ENCODE data around the gene LMCD1. TPM values are rescaled to one million over a fixed set of nuclear protein-coding genes. Genes with fewer than 3 reads are reported as not detected.
"Not testable (repeated sequence)": the region's sequence is repeated elsewhere in the genome, so short reads cannot be mapped to it uniquely, and the experiment has no call there.

LMCD1 gene
- total RNA-seq, 1 donor from 2014 or later = 57.6 TPM

DNA sequence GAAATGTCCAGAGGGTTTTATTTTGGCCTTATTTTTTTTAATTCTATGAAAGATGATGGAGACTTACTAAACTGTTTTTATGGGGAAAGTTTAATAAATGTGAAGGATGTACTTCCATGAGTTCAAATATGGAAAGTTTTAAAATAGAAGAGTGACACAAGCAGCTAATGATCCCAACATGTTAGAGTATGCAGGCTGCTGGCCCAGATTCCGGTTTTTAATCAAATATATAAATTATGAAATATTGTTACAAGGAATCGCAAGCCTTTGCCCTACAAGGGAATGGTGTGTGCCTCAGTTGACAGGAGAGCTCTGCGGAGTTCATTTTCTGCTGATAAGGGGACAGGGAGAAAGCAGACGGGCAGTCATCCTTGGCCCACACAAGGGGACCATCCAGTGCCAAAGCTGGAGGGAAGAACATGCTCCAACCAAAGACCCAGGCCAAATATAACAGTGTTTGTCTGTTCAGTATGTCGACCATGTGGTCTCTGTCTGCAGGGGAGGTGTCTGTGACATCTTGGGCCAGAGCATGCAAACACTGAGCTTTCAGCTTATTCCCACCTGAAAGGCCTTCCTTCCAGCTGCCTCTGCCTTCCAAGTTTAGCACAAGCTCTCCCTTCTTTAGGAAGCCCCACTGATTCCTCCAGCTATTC, 73.2 kb downstream of the LMCD1 start:
- peak; percentile 63 for DNase-seq (ENCODE audit: low spot score)
- intact Hi-C loops (cut with DNase I) = loop anchor here (5.0 kb wide), 1 partner anchor 72 kb away; the partner anchor contains the start of gene LMCD1

DNA sequence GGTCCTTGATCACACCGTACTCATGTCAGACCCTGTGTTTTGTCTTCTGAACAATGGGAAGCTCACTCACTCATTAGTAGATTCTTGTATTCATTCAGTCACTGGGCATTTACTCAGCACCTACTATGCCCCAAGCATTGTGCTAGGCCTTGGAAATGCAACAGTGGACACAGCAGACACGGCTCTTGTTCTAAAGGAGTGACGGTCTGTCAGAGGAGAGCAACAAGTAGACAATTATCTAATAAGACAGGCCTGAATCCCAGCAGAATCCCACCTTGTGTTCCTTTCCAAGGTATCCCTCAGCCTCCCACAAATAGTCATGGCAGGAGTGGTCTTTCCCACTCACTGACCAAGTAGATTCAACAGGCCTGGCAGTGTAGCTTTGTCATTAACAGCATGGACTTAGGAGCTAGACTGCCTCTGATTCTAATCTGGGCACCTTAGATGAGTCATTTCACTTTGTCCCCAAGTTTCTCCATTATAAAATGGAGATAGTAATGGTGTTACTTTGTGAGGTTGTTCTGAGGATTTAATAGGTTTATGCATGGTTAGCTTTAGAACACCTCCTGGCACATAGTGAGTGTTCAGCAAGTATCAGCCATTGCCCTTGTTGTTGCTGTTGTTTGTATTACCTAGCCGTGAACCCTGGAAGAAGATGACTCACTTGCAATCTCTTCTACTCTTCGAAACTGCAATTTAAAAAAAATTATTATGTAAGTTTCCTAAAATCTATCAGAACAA, 73.9 kb downstream of the LMCD1 start:
- no peak for DNase-seq (ENCODE audit: low spot score)
- intact Hi-C loops (cut with DNase I) = no loop called here

GRCh38 chr3:8576436-8576835, 74.8 kb downstream of the LMCD1 start:
- no peak for DNase-seq (ENCODE audit: low spot score)
- intact Hi-C loops (cut with DNase I) = no loop called here

DNA sequence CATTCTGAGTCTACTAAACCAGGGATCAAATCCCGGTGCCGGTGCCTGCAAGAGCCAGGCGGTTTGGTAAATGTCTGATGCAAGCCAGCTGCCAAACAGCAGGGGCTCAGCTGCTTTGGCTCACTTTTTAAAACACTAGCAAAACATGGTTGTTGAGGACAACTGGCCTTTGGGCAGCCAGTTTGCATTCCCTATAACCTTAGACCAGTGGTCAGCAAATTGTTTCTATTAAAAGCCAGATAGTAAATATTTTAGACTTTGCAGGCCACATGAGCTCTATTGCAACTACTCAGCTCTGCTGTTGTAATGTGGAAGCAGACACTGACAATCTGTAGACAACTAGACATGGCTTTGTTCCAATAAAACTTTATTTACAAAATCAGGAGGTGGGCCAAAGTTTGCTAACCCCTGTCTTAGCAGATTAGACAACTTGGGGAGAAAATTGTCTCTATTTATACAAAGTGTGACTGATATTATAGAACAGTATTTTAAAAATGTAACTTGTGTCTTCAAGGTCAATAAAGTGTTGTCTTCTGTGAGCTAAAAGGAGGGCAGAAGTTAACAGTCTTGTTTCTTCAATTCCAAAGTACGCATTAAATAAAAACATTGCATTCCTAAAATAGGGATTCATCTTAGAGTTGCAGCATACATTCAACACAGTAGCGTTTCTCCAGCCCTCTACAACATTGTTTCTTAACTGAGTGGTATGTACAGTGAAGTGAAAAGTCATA, 75.4 kb downstream of the LMCD1 start:
- peak; percentile 67 for DNase-seq (ENCODE audit: low spot score)
- intact Hi-C loops (cut with DNase I) = no loop called here

DNA sequence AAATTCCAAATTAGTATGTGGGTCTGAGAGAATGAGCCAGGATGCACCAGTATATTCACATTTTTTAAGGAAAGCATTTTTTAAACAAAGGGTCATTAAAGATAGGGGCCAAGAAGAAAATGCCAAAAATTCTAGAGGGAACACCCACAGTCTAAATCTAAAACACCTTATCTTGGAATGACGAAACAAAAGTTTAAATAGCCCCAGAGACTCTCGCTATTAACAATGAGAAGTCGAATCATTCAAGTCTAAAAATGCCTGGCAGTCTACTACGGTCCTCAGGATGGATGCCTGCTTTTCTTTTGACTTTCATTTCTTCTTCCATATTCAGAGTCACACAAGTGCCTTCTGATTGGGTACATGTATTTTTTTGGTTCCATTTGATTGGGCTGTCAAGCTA, 76.7 kb downstream of the LMCD1 start:
- intact Hi-C loops (cut with DNase I) = no loop called here
- DNase-seq (ENCODE audit: low spot score) = no peak

DNA sequence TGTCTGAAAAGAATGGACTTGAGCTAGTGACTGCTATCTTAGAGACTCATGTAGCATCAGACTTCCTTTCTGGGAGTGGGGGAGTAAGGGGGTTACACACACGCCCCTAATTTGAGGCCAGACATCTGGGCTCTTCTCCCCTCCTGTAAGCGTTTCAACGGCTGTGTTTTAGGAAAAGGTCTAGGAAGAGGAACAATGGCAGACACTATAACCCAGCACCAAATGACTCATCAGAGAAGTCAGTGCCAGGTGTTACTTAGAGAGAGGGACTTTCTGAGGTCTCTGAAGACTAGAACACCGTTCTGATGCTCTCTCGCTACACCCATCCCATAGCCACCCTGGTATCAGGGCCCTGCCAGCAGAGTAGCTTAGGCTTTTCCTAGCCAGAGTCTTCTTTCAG, 77.5 kb downstream of the LMCD1 start:
- intact Hi-C loops (cut with DNase I) = no loop called here
- DNase-seq (ENCODE audit: low spot score) = no peak

GRCh38 chr3:8579943-8580342, 78.3 kb downstream of the LMCD1 start:
- intact Hi-C loops (cut with DNase I) = no loop called here
- DNase-seq (ENCODE audit: low spot score) = no peak

GRCh38 chr3:8580434-8580833, 78.8 kb downstream of the LMCD1 start:
- intact Hi-C loops (cut with DNase I); DNase-seq (ENCODE audit: low spot score): not testable (repeated sequence)

GRCh38 chr3:8581373-8581772, 79.8 kb downstream of the LMCD1 start:
- DNase-seq (ENCODE audit: low spot score) = no peak
- intact Hi-C loops (cut with DNase I) = no loop called here

- intact Hi-C loops (cut with DNase I) = no loop called here
- no peak for DNase-seq (ENCODE audit: low spot score)
These were observed 80.3 kb downstream of the LMCD1 start for GRCh38 chr3:8581806-8582445.

DNA sequence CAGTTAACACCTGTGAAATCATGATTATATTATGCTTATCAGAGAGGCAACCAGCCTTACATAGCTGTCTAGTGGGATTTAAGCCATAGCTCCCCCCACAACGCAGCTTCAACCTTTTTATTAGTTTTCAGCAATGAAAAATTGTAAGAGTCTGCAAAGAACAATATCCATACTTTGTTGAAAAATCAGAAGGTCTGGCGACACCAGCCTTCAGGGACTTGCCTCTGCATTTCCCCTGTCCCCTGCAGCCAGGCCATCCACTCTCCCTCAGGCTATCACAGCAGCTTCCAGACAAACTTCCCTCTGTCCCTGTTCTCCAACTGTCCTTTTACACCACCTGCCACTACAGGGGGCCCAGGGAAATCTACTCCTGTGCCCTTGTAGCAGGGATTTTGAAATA, 83.0 kb downstream of the LMCD1 start:
- intact Hi-C loops (cut with DNase I) = no loop called here
- no peak for DNase-seq (ENCODE audit: low spot score)

DNA sequence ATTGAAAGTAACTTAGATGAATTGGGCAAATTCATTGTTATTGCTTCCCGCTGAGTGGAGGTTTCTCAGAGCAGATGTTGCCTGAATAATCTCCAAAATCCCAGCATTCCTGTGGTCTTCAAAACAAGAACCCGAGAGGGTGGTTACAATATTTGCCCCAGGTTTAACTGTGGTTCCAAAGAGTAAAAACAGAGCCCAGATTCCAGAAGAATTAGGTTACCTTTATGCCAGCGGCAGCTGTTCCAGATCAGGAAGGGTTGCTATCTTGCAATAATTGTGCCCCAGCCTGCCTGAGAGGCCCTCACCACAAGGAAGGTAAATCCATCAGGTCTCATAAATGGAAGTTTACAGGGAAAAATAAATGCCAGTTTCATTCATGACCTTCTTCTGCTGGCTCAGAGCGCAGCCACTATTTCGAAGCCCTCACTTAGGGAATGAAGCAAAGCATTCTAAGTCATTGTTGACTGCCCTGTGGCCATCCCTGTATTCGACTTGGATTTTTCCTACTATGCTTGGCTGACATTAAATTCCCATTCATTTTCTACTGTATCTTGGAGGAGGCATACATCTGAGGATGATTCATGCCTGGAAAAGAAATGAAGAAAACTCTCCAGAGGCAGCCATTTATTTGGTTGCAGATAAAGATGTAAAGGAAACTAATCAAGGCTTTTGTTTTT, 88.4 kb downstream of the LMCD1 start:
- no peak for DNase-seq (ENCODE audit: low spot score)
- intact Hi-C loops (cut with DNase I) = no loop called here

GRCh38 chr3:8593021-8593827, 91.6 kb downstream of the LMCD1 start:
- no peak for DNase-seq (ENCODE audit: low spot score)
- intact Hi-C loops (cut with DNase I) = no loop called here

DNA sequence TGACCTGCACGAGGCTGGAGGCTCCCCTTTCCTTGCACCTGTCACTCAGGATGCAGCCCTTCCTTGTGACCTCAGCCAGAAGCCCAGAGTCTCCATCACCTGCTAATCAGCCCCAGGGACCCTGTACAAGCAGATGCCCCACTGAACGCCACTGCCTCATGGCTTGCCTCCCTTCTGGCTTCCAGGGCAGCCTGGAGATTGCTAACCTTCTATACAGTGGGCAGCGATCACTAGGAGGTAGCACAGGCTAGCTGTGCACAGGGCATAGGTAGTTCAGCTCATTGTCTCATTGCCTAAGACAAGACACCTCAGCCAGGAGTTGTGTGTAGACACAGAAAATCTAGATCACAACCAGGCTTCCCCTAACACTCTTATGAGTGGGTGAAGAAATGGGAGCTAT, 93.6 kb downstream of the LMCD1 start:
- intact Hi-C loops (cut with DNase I) = no loop called here
- DNase-seq (ENCODE audit: low spot score) = no peak

DNA sequence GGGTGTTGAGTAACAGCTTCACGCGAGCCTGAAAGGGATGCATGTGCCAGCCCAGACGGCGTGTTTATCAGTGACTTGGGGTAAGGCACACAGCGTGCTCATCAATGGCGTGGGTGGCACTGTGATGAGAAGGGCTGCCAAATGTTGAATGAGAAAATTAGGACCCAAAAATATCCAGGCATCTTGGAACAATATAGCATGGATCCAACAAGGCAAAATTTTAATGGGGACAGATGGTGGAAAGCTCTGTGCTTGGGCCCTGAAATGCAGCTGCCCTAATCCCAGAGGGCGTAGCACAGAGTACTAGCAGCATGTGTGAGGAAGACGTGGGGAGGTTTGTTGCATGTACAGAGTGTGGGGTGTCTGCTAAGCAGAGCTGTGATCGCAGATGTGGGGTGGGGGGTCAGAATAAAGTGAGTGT, 94.1 kb downstream of the LMCD1 start:
- intact Hi-C loops (cut with DNase I) = no loop called here
- no peak for DNase-seq (ENCODE audit: low spot score)

- intact Hi-C loops (cut with DNase I) = no loop called here
- no peak for DNase-seq (ENCODE audit: low spot score)
These were observed 94.9 kb downstream of the LMCD1 start for GRCh38 chr3:8596321-8597218.

DNA sequence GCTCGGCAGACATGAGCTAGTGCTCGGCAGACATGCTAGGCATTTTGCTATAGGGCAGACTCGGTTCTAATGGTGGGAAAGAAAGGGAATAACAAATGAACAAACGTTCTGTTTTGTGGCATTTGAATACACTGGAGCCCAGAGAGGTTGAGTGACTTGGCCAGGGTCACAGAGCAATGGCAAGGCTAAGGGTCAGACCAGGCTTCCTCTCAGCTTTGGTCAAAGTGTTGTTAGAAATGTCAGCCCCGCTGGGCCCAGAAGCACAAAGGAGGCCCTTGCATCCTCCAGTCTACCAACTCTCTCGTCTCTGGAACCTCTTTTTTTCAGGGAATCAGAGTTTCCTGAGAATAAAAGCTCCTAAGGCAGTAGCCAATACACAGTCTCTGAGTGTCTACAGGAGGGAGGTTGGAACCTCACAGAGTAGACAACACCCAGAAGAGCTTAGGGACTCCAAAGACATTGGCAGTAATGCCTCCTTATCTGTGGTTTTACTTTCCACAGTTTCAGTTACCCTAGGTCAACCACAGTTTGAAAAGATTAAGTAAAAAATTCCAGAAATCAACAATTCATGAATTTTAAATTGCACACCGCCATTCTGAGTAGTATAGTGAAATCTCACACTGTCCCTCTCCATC, 95.7 kb downstream of the LMCD1 start:
- no peak for DNase-seq (ENCODE audit: low spot score)
- intact Hi-C loops (cut with DNase I) = no loop called here
